HUES48 (cell line): ENCODE measurements around the gene ADAMTS3.

Experiments used
- H3K27ac ChIP-seq: one replicate; pipeline ENCODE4 v1.7.0; 2013; ENCODE audit warnings: low read depth, low read length, inconsistent platforms
- H3K27me3 ChIP-seq: 2 replicates; pipeline ENCODE4 v1.6.1; 2013; ENCODE audit warnings: mild to moderate bottlenecking, low read length; ENCODE audit not compliant: control insufficient read depth, insufficient read depth
- H3K36me3 ChIP-seq: 2 replicates; pipeline ENCODE4 v1.6.1; 2013; ENCODE audit warnings: low read length; ENCODE audit not compliant: control insufficient read depth, insufficient read depth
- H3K4me1 ChIP-seq: 2 replicates; pipeline ENCODE4 v1.6.1; 2013; ENCODE audit warnings: mild to moderate bottlenecking, low read length; ENCODE audit not compliant: control insufficient read depth, insufficient read depth
- H3K4me3 ChIP-seq: 2 replicates; pipeline ENCODE4 v1.5.1; 2013; ENCODE audit warnings: mild to moderate bottlenecking, low read depth, low read length
- H3K9ac ChIP-seq: 2 replicates; pipeline ENCODE4 v1.6.1; 2013; ENCODE audit warnings: mild to moderate bottlenecking, low read depth, low read length, moderate library complexity
- H3K9me3 ChIP-seq: 2 replicates; pipeline ENCODE4 v1.6.1; 2013; ENCODE audit warnings: low read length; ENCODE audit not compliant: control insufficient read depth, insufficient read depth

Gene ADAMTS3

DNA sequence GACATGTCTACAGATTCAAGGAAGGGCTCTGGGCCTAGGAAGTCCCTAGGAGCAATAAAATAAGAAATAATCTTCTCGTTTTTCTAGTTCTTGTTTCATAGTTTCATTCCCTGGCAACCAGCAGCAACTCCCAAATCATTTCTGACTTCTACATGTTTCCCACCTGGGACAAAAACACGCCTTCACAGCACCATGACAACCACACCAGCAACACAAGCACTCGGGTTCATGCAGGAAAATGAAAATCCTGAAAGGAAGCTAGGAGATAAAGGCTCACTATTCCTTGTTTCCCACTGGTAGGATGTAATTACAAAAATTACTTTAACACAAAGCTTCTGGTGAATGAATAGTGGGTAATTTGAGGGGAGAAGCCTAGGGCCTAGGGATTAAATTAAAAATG, 158.9 kb downstream of the ADAMTS3 start:
- Histone ChIP-seq H3K36me3 (no peaks in the 10 kb centered on the region), H3K9me3 (no peaks in the 10 kb centered on the region), H3K27ac (no peak overlapping the region), H3K4me3 (no peak overlapping the region), H3K4me1 (no peaks in the 10 kb centered on the region), H3K27me3 (no peaks in the 10 kb centered on the region), H3K9ac (no peak overlapping the region)

GRCh38 chr4:72408568-72408967, 160.5 kb downstream of the ADAMTS3 start:
- no peak overlapping the region for H3K27ac ChIP-seq
- H3K4me1 ChIP-seq = no peaks in the 10 kb centered on the region
- no peak overlapping the region for H3K4me3 ChIP-seq
- no peaks in the 10 kb centered on the region for H3K9me3 ChIP-seq
- H3K27me3 ChIP-seq = no peaks in the 10 kb centered on the region
- H3K36me3 ChIP-seq = no peaks in the 10 kb centered on the region
- H3K9ac ChIP-seq = no peak overlapping the region

- Histone ChIP-seq H3K27me3 (no peaks in the 10 kb centered on the region), H3K9ac (no peak overlapping the region), H3K4me3 (no peak overlapping the region), H3K4me1 (no peaks in the 10 kb centered on the region), H3K36me3 (no peaks in the 10 kb centered on the region), H3K27ac (no peak overlapping the region), H3K9me3 (no peaks in the 10 kb centered on the region)
Measured at GRCh38 chr4:72405417-72405816, 163.6 kb downstream of the ADAMTS3 start.

- no peaks in the 10 kb centered on the region for H3K36me3 ChIP-seq
- H3K4me3 ChIP-seq = no peak overlapping the region
- H3K27ac ChIP-seq = no peak overlapping the region
- no peaks in the 10 kb centered on the region for H3K27me3 ChIP-seq
- H3K4me1 ChIP-seq = no peaks in the 10 kb centered on the region
- no peak overlapping the region for H3K9ac ChIP-seq
- no peaks in the 10 kb centered on the region for H3K9me3 ChIP-seq
Measured at GRCh38 chr4:72397314-72397713, 171.7 kb downstream of the ADAMTS3 start.

DNA sequence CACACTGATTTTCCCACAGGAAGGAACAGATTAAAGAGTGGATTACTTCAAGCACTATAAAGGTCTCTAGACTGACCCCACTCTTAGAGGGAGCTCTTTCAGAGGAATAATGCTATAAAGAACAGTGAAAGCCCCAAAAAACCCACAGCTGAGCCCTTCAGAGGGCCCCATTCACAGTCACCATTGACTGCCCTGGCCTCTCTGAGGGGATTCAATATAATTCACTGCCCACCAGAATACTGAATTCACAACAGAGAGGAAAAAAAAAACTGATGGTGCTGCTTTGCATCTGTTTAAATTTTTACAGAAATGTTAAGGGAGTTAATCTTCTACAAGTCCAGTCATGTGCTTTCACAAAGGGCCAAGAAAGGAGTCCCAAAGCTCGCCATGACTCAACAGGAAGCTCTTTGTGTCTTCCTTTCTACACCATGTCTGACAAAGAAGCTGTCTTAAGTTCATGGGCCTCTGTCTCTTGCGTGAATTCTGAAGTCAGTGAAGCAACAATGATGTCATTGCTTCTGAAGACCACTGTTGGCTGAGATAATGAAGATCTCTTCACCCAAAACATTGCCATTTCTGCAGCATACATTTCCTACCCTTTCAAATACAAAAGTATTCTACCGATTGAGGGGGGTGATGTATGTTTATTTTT, 174.9 kb downstream of the ADAMTS3 start:
- Histone ChIP-seq H3K4me1 (no peaks in the 10 kb centered on the region), H3K4me3 (no peak overlapping the region), H3K36me3 (no peaks in the 10 kb centered on the region), H3K27ac (no peak overlapping the region), H3K27me3 (no peaks in the 10 kb centered on the region), H3K9me3 (no peaks in the 10 kb centered on the region), H3K9ac (no peak overlapping the region)

- no peaks in the 10 kb centered on the region for H3K9me3 ChIP-seq
- no peak overlapping the region for H3K27ac ChIP-seq
- H3K9ac ChIP-seq = no peak overlapping the region
- no peaks in the 10 kb centered on the region for H3K36me3 ChIP-seq
- no peak overlapping the region for H3K4me3 ChIP-seq
- no peaks in the 10 kb centered on the region for H3K27me3 ChIP-seq
- no peaks in the 10 kb centered on the region for H3K4me1 ChIP-seq
Measured at GRCh38 chr4:72391281-72391680, 177.7 kb downstream of the ADAMTS3 start.

- Histone ChIP-seq H3K4me3 (no peak overlapping the region), H3K4me1 (no peaks in the 10 kb centered on the region), H3K27ac (no peak overlapping the region)
Measured at GRCh38 chr4:72390409-72390808, 178.6 kb downstream of the ADAMTS3 start.

GRCh38 chr4:72388521-72388920, 180.5 kb downstream of the ADAMTS3 start:
- Histone ChIP-seq H3K4me3 (no peak overlapping the region), H3K27ac (no peak overlapping the region), H3K27me3 (no peaks in the 10 kb centered on the region)

More at GRCh38 chr4:72390409-72390808, 178.6 kb downstream of the ADAMTS3 start:
- no peaks in the 10 kb centered on the region for H3K36me3 ChIP-seq
- no peaks in the 10 kb centered on the region for H3K27me3 ChIP-seq
- H3K9ac ChIP-seq = no peak overlapping the region
- H3K9me3 ChIP-seq = no peaks in the 10 kb centered on the region

GRCh38 chr4:72387959-72388358, 181.1 kb downstream of the ADAMTS3 start:
- Histone ChIP-seq H3K9ac (no peak overlapping the region), H3K27me3 (no peaks in the 10 kb centered on the region)

More at GRCh38 chr4:72388521-72388920, 180.5 kb downstream of the ADAMTS3 start:
- no peaks in the 10 kb centered on the region for H3K36me3 ChIP-seq
- H3K9me3 ChIP-seq = no peaks in the 10 kb centered on the region
- no peaks in the 10 kb centered on the region for H3K4me1 ChIP-seq
- H3K9ac ChIP-seq = no peak overlapping the region

GRCh38 chr4:72383439-72383838, 185.6 kb downstream of the ADAMTS3 start:
- Histone ChIP-seq H3K9me3 (no peaks in the 10 kb centered on the region), H3K9ac (no peak overlapping the region), H3K27me3 (no peaks in the 10 kb centered on the region), H3K4me1 (no peaks in the 10 kb centered on the region), H3K27ac (no peak overlapping the region), H3K36me3 (no peaks in the 10 kb centered on the region), H3K4me3 (no peak overlapping the region)

More at GRCh38 chr4:72387959-72388358, 181.1 kb downstream of the ADAMTS3 start:
- Histone ChIP-seq H3K4me1 (no peaks in the 10 kb centered on the region), H3K27ac (no peak overlapping the region), H3K4me3 (no peak overlapping the region), H3K36me3 (no peaks in the 10 kb centered on the region), H3K9me3 (no peaks in the 10 kb centered on the region)

DNA sequence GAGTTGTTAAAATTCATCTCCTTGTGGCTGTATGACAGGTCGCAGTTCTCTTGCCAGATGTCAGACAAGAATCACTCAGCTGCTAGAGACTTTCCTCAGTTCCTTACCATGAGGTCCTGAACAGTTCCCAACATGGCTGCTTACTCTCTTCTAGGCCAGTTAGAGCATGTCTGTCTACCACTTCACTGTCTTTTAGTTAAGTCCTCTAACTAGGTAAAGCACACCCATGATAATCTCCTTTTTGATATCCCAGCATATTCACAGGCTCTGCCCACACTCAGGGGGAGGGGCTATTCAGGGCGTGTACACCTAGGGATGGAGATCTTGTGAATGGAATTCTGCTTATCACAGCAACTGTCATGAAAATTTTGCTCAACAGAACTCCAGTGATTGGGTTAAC, 190.1 kb downstream of the ADAMTS3 start:
- Histone ChIP-seq H3K27me3 (no peaks in the 10 kb centered on the region), H3K27ac (no peak overlapping the region), H3K4me1 (no peaks in the 10 kb centered on the region), H3K9ac (no peak overlapping the region), H3K36me3 (no peaks in the 10 kb centered on the region), H3K9me3 (no peaks in the 10 kb centered on the region), H3K4me3 (no peak overlapping the region)
